NCI-H82 (cell line): ENCODE measurements around the gene VMO1.

Experiments
- DNase-seq: peaks from one replicate; lab custom pipeline; 2025; lab: John Stamatoyannopoulos, UW

VMO1 gene

GRCh38 chr17:4764595-4764994 lies 21.6 kb downstream of the VMO1 start:
- DNase-seq: no peak

- no peak for DNase-seq
These were observed 26.4 kb downstream of the VMO1 start for GRCh38 chr17:4759776-4760236.

- DNase-seq: no peak
These were observed 32.8 kb downstream of the VMO1 start for GRCh38 chr17:4753392-4753791.

GRCh38 chr17:4751932-4752331 lies 34.2 kb downstream of the VMO1 start:
- no peak for DNase-seq

- DNase-seq: no peak
These were observed 35.6 kb downstream of the VMO1 start for GRCh38 chr17:4750606-4751005.

GRCh38 chr17:4748686-4749085 lies 37.5 kb downstream of the VMO1 start:
- no peak for DNase-seq

GRCh38 chr17:4747847-4748246 lies 38.3 kb downstream of the VMO1 start:
- DNase-seq: no peak

GRCh38 chr17:4744999-4745969 lies 40.9 kb downstream of the VMO1 start:
- DNase-seq: no peak

GRCh38 chr17:4743898-4744297 lies 42.3 kb downstream of the VMO1 start:
- DNase-seq: no peak

GRCh38 chr17:4743216-4743615 lies 42.9 kb downstream of the VMO1 start:
- DNase-seq: no peak

- DNase-seq: no peak
These were observed 43.5 kb downstream of the VMO1 start for GRCh38 chr17:4742629-4743028.

- DNase-seq: no peak
These were observed 44.0 kb downstream of the VMO1 start for GRCh38 chr17:4742133-4742532.

GRCh38 chr17:4741544-4741943 lies 44.6 kb downstream of the VMO1 start:
- DNase-seq: no peak

- no peak for DNase-seq
These were observed 45.6 kb downstream of the VMO1 start for GRCh38 chr17:4740584-4740983.

GRCh38 chr17:4740025-4740351 lies 46.2 kb downstream of the VMO1 start:
- DNase-seq: no peak

GRCh38 chr17:4739122-4740024 lies 46.8 kb downstream of the VMO1 start, which contains the start of the genes CXCL16 and ZMYND15:
Gene CXCL16 (minus strand): TSS chr17:4739928. CDS start chr17:4739339, 589 bp downstream.
Gene ZMYND15 (plus strand): TSS chr17:4739833. CDS start chr17:4740549, 716 bp downstream.
- DNase-seq: no peak

GRCh38 chr17:4738136-4739121 lies 47.7 kb downstream of the VMO1 start:
- no peak for DNase-seq

- no peak for DNase-seq
These were observed 50.1 kb downstream of the VMO1 start for GRCh38 chr17:4735876-4736651.
